ENCODE results near the gene SORBS1. TPM values are rescaled to one million over a fixed set of nuclear protein-coding genes. Genes with fewer than 3 reads are reported as not detected.
A peak's percentile ranks its signal among the peaks of the same experiment; 100 is the strongest.

The SORBS1 gene
- total and polyA plus RNA-seq, 4 donors, result 33.2 to 71.3 (median 44.1) TPM

DNA sequence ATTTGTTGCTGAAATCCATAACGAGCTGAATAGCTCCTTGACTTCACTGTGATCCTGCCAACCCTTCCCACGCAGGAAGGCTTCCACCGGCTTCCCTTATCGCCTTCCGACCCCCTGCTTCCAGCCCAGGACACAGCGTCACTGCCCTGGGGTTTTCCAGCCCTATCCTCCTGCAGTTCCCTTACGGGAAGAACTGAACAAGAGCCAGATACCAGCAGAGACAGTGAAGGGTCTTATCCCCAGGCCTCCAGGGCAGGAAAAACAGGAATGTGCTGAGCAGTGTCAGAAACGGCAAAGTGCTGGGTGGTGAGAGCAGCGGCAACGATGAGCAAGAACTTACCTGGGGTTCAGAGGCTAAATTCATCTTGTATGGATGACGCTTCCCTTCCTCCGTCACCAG is 292.7 kb downstream of the SORBS1 start:
- Histone ChIP-seq H3K9me3 (ENCODE audit: control insufficient read depth in 4 of 4, low read length in 3 of 4) (no peaks in the 10 kb centered on the region), H3K9ac (ENCODE audit: low read depth in 1 of 2, low read length in 2 of 2) (no peak overlapping the region), H3K4me3 (ENCODE audit: low read depth in 1 of 3, low read length in 3 of 3) (no peak overlapping the region), H3K27ac (ENCODE audit: low read depth in 1 of 2, low read length in 2 of 2) (peak overlapping the region; percentile 66 to 76), H3K27me3 (ENCODE audit: control insufficient read depth in 4 of 4, insufficient read depth in 4 of 4, low read length in 3 of 4) (no peaks in the 10 kb centered on the region), H3K36me3 (ENCODE audit: control insufficient read depth in 4 of 4, insufficient read depth in 3 of 4, low read depth in 1 of 4, low read length in 3 of 4) (peaks cover 4 to 17% (median 9%) of the 10 kb centered on the region in 4 donors), H3K4me1 (ENCODE audit: control insufficient read depth in 4 of 4, insufficient read depth in 4 of 4, low read length in 3 of 4) (peaks cover 3 to 8% (median 4%) of the 10 kb centered on the region in 4 donors)
- TF ChIP-seq RXRA (IDR thresholded peaks at IDR 0.05), result peak in 1 of 2 donors; percentile 12
- TF ChIP-seq ATF3 (IDR thresholded peaks at IDR 0.05), result no peak
- TF ChIP-seq EGR1 (IDR thresholded peaks at IDR 0.05; ENCODE audit: low read depth in 2 of 2), result no peak
- peak; percentile 53 for TF ChIP-seq SP1 (IDR thresholded peaks at IDR 0.05)
- TF ChIP-seq HNF4A (conservative IDR thresholded peaks at IDR 0.05), result no peak
- TF ChIP-seq TAF1 (conservative IDR thresholded peaks at IDR 0.05), result no peak
- no peak for TF ChIP-seq MAX (IDR thresholded peaks at IDR 0.05)
- TF ChIP-seq JUND (IDR thresholded peaks at IDR 0.05), result no peak
- TF ChIP-seq FOXA1 (IDR thresholded peaks at IDR 0.05), result no peak
- TF ChIP-seq HNF4G (IDR thresholded peaks at IDR 0.05), result no peak
- TF ChIP-seq CTCF (IDR thresholded peaks at IDR 0.05; ENCODE audit: low read depth, low read length, missing input control), result no peak
- no peak for TF ChIP-seq ZBTB33 (IDR thresholded peaks at IDR 0.05)
- peak; percentile 95 for TF ChIP-seq NR2F2 (IDR thresholded peaks at IDR 0.05)
- TF ChIP-seq RAD21 (IDR thresholded peaks at IDR 0.05), result peak in 1 of 2 donors; percentile 44
- no peak for TF ChIP-seq GABPA (IDR thresholded peaks at IDR 0.05 in 1 of 2, conservative IDR thresholded peaks at IDR 0.05 in 1 of 2)
- TF ChIP-seq, protein P1, sequence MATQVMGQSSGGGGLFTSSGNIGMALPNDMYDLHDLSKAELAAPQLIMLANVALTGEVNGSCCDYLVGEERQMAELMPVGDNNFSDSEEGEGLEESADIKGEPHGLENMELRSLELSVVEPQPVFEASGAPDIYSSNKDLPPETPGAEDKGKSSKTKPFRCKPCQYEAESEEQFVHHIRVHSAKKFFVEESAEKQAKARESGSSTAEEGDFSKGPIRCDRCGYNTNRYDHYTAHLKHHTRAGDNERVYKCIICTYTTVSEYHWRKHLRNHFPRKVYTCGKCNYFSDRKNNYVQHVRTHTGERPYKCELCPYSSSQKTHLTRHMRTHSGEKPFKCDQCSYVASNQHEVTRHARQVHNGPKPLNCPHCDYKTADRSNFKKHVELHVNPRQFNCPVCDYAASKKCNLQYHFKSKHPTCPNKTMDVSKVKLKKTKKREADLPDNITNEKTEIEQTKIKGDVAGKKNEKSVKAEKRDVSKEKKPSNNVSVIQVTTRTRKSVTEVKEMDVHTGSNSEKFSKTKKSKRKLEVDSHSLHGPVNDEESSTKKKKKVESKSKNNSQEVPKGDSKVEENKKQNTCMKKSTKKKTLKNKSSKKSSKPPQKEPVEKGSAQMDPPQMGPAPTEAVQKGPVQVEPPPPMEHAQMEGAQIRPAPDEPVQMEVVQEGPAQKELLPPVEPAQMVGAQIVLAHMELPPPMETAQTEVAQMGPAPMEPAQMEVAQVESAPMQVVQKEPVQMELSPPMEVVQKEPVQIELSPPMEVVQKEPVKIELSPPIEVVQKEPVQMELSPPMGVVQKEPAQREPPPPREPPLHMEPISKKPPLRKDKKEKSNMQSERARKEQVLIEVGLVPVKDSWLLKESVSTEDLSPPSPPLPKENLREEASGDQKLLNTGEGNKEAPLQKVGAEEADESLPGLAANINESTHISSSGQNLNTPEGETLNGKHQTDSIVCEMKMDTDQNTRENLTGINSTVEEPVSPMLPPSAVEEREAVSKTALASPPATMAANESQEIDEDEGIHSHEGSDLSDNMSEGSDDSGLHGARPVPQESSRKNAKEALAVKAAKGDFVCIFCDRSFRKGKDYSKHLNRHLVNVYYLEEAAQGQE (IDR thresholded peaks at IDR 0.05), result no peak
- TF ChIP-seq YY1 (IDR thresholded peaks at IDR 0.05), result no peak
- no peak for TF ChIP-seq FOXA2 (IDR thresholded peaks at IDR 0.05)
- DNase-seq (ENCODE audit: low spot score), result no peak
- 81% methylated on average over 12 of the region's 12 CpGs for WGBS

All from liver (tissue), 9 donors.